Measurements from ENCODE around the gene PHTF2. TPM values are rescaled to one million over a fixed set of nuclear protein-coding genes. Genes with fewer than 3 reads are reported as not detected.

PHTF2 gene
- total and polyA plus RNA-seq, 12 donors, result 12.8 to 29.1 (median 25.1) TPM

GRCh38 chr7:77812290-77812685 lies 13.7 kb downstream of the PHTF2 start:
- no peak for ATAC-seq
- H3K9me3 ChIP-seq, result peaks cover 0 to 28% (median 8%) of the 10 kb centered on the region in 11 donors
- no peak overlapping the region for H3K27ac ChIP-seq
- H3K27me3 ChIP-seq, result no peaks in the 10 kb centered on the region
- WGBS, 2 donors, result 80 to 100% methylated on average over 1 of the region's 1 CpG
- no peak overlapping the region for H3K4me3 ChIP-seq
- no peak for TF ChIP-seq CTCF (IDR thresholded peaks at IDR 0.05)
- DNase-seq, result no peak
- peaks cover 0 to 8% (median 2%) of the 10 kb centered on the region in 9 donors for H3K36me3 ChIP-seq
- peaks cover 0 to 24% (median 6%) of the 10 kb centered on the region in 9 donors for H3K4me1 ChIP-seq
- intact Hi-C loops (cut with DNase I), result no loop called here

GRCh38 chr7:77813180-77813579 lies 14.6 kb downstream of the PHTF2 start:
- Histone ChIP-seq H3K4me1 (peaks cover 0 to 24% (median 6%) of the 10 kb centered on the region in 9 donors), H3K9me3 (peaks cover 0 to 28% (median 3%) of the 10 kb centered on the region in 11 donors), H3K27ac (no peak overlapping the region), H3K27me3 (no peaks in the 10 kb centered on the region), H3K36me3 (peaks cover 0 to 8% (median 2%) of the 10 kb centered on the region in 9 donors), H3K4me3 (no peak overlapping the region)
- DNase-seq (no peak), ATAC-seq (no peak)
- WGBS, 2 donors, result 87 to 90% methylated on average over 2 of the region's 2 CpGs
- intact Hi-C loops (cut with DNase I), result no loop called here
- no peak for TF ChIP-seq CTCF (IDR thresholded peaks at IDR 0.05)

GRCh38 chr7:77819021-77819420 lies 20.4 kb downstream of the PHTF2 start:
- Histone ChIP-seq H3K4me1 (peaks cover 0 to 9% (median 7%) of the 10 kb centered on the region in 9 donors), H3K36me3 (peaks cover 0 to 24% (median 2%) of the 10 kb centered on the region in 9 donors), H3K9me3 (peaks cover 0 to 64% (median 33%) of the 10 kb centered on the region in 11 donors), H3K4me3 (no peak overlapping the region), H3K27ac (no peak overlapping the region), H3K27me3 (no peaks in the 10 kb centered on the region)
- intact Hi-C loops (cut with DNase I), result no loop called here
- no peak for ATAC-seq
- no peak for TF ChIP-seq CTCF (IDR thresholded peaks at IDR 0.05)
- DNase-seq, result no peak

- Histone ChIP-seq H3K4me1 (peaks cover 0 to 20% (median 7%) of the 10 kb centered on the region in 9 donors), H3K4me3 (no peak overlapping the region), H3K9me3 (peaks cover 0 to 78% (median 33%) of the 10 kb centered on the region in 11 donors), H3K36me3 (peaks cover 0 to 23% (median 2%) of the 10 kb centered on the region in 9 donors), H3K27ac (no peak overlapping the region), H3K27me3 (no peaks in the 10 kb centered on the region)
- 97 to 99% methylated on average over 2 of the region's 2 CpGs for WGBS, 2 donors
- no peak for ATAC-seq
- TF ChIP-seq CTCF (IDR thresholded peaks at IDR 0.05), result no peak
- intact Hi-C loops (cut with DNase I), result no loop called here
- DNase-seq, result no peak
Observed at GRCh38 chr7:77820967-77821366, 22.4 kb downstream of the PHTF2 start.
